BE2C (cell line): ENCODE data around the gene ROCK2.

Experiments used
- DNase-seq: peaks from one replicate; pipeline ENCODE4 v3.0.0-alpha.2; 2020
- H3K27me3 ChIP-seq: fragments of 250-450 bp; sonication (Bioruptor Pico); 2 replicates; pipeline ENCODE4 v1.5.1; 2020; ENCODE audit warnings: mild to moderate bottlenecking
- H3K36me3 ChIP-seq: fragments of 250-450 bp; sonication (Bioruptor Pico); 2 replicates; pipeline ENCODE4 v1.5.1; 2020; ENCODE audit warnings: mild to moderate bottlenecking
- H3K4me1 ChIP-seq: fragments of 250-450 bp; sonication (Bioruptor Pico); 2 replicates; pipeline ENCODE4 v1.5.1; 2020
- H3K4me3 ChIP-seq: 2 replicates; pipeline ENCODE4 v1.5.1; 2011; ENCODE audit warnings: low read depth, low read length
- H3K9me3 ChIP-seq: fragments of 250-450 bp; sonication (Bioruptor Pico); 2 replicates; pipeline ENCODE4 v1.5.1; 2020
- TF ChIP-seq, protein P1 (sequence below): IDR thresholded peaks from 2 replicates; pipeline ENCODE4 v1.5.1; 2012; ENCODE audit warnings: mild to moderate bottlenecking, low read depth, low read length

ROCK2 gene

DNA sequence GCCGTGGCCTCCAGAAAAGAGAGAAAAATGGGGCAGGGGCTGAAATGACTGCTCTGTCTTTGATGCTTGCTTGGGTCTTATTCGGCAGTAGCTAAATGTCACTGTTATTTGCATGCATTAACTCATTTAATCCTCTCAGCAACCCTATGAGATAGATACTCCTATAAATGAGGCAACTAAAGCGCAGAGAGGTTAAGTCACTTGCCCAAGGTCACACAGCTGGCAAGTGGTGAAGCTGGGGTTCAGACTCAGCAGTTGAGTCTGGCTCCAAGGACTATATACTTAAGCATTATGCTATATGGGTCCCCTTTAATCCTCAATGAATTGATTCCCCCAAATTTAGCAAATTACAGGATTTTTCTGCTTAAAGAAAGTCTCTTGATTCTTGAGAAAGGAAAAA lies 198.4 kb downstream of the ROCK2 start:
- TF ChIP-seq, protein P1, sequence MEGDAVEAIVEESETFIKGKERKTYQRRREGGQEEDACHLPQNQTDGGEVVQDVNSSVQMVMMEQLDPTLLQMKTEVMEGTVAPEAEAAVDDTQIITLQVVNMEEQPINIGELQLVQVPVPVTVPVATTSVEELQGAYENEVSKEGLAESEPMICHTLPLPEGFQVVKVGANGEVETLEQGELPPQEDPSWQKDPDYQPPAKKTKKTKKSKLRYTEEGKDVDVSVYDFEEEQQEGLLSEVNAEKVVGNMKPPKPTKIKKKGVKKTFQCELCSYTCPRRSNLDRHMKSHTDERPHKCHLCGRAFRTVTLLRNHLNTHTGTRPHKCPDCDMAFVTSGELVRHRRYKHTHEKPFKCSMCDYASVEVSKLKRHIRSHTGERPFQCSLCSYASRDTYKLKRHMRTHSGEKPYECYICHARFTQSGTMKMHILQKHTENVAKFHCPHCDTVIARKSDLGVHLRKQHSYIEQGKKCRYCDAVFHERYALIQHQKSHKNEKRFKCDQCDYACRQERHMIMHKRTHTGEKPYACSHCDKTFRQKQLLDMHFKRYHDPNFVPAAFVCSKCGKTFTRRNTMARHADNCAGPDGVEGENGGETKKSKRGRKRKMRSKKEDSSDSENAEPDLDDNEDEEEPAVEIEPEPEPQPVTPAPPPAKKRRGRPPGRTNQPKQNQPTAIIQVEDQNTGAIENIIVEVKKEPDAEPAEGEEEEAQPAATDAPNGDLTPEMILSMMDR, result no peak
- Histone ChIP-seq H3K9me3 (no peaks in the 10 kb centered on the region), H3K27me3 (0 out of 2 replicates have a peak, but pooled peaks cover 6% of the 10 kb centered on the region), H3K36me3 (no peaks in the 10 kb centered on the region), H3K4me3 (no peak overlapping the region), H3K4me1 (no peaks in the 10 kb centered on the region)
- no peak for DNase-seq

DNA sequence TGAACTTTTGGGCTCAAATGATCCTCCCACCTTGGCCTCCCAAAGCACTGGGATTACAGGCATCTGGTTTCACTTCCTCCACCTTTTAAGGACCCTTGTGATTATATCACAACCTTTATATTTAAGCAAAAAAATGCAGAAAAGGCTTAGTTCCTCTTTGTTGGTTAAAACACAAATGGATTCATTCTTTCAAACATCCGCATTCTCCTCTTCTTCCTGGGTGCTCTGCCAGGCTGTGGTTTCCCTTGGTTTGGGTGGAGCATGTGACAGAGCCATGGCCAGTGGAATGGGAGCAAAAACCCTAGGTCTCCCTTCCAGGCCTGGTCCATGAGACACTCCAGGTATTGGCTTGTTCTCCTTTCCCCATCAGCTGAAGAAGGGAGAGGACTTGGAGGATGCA lies 199.1 kb downstream of the ROCK2 start:
- Histone ChIP-seq H3K9me3 (no peaks in the 10 kb centered on the region), H3K27me3 (0 out of 2 replicates have a peak, but pooled peaks cover 6% of the 10 kb centered on the region), H3K4me1 (no peaks in the 10 kb centered on the region), H3K4me3 (no peak overlapping the region), H3K36me3 (no peaks in the 10 kb centered on the region)
- DNase-seq, result no peak
- TF ChIP-seq, protein P1, result no peak

DNA sequence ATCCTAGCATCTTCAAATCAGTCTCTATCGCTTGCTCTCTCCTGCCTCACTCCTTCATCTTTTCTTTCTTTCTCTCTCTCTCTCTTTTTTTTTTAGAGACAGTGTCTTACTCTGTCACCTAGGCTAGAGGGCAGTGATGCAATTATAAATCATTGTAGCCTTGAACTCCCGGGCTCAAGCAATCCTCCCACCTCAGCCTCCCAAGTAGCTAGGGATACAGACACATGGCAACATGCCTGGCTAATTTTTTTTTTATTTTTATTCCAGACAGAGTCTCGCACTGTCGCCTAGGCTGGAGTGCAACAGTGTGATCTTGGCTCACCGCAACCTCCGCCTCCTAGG lies 199.7 kb downstream of the ROCK2 start:
- no peaks in the 10 kb centered on the region for H3K36me3 ChIP-seq
- H3K4me1 ChIP-seq, result no peaks in the 10 kb centered on the region
- TF ChIP-seq, protein P1, result no peak
- no peak overlapping the region for H3K4me3 ChIP-seq
- no peak for DNase-seq
- H3K27me3 ChIP-seq, result 0 out of 2 replicates have a peak, but pooled peaks cover 6% of the 10 kb centered on the region
- H3K9me3 ChIP-seq, result no peaks in the 10 kb centered on the region

DNA sequence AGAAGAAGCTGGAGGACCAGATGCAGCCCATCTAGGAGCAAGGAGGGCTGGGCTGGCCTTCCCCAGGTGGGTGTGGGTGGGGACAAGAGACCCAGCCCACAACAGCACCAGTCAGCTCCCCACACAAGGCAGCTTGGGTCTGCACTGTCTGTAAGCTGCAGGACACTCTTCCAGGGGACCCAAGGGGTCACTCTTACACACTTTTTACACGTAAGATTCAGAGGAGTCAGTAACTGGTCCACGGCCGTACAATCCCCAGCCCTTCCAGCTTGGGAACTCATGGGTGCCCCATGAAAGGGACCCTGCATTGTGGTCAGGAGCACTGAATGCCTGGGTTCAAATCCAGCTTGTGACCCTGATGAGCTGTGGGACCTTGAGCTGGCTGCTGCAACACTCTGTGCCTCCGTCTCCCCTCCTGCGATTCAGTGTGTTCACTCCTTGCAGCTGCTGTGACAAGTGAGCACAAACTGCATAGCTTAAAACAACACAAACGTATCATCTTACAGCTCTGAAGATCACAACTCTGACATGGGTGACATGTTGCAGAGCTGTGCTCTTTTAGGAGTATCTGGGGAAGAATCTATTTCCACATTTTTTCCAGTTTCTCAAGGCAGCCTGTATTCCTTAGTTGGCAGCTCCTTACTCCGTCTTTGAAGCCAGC lies 200.2 kb downstream of the ROCK2 start:
- Histone ChIP-seq H3K4me1 (no peaks in the 10 kb centered on the region), H3K9me3 (no peaks in the 10 kb centered on the region), H3K4me3 (no peak overlapping the region), H3K36me3 (no peaks in the 10 kb centered on the region), H3K27me3 (0 out of 2 replicates have a peak, but pooled peaks cover 6% of the 10 kb centered on the region)
- DNase-seq, result no peak
- TF ChIP-seq, protein P1, result no peak

DNA sequence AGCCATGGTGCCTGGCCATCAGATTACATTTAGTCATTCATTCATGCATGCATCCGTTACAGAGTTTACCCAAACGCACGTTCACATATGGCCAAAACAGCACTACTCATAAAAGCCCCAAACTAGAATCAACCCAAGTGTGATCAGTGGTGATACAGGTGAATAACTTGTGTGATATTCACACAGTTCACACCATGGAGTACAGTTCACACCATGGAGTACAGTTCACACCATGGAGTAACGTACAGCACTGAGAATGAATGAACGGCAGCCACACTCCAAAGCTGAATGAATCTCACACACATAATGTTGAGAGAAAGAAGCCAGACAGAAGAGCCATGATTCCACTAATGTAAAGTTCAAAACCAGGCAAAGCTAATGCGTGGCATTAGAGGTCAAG lies 201.4 kb downstream of the ROCK2 start:
- no peak overlapping the region for H3K4me3 ChIP-seq
- TF ChIP-seq, protein P1, result no peak
- H3K4me1 ChIP-seq, result no peaks in the 10 kb centered on the region
- no peak for DNase-seq
- H3K9me3 ChIP-seq, result no peaks in the 10 kb centered on the region
- H3K27me3 ChIP-seq, result 0 out of 2 replicates have a peak, but pooled peaks cover 6% of the 10 kb centered on the region
- H3K36me3 ChIP-seq, result no peaks in the 10 kb centered on the region

DNA sequence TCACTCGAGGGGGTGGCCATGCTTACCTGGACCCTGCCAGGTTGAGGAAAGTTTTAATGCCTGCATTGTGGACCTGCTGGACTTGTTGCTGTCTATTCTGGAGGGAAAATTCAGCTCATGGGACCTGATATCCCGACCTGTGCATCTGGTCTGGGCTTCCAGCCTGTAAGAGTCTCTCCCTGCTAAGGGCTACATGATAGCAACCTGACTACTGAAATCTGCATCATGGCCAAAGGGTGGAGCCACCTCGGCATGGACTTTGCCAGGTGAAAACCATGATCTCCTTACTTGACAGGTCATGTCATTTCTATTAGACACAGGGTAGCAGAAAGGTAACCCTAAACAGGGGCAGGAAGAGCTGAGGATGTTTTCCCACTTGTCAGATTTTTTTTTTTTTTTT lies 202.1 kb downstream of the ROCK2 start:
- Histone ChIP-seq H3K9me3 (no peaks in the 10 kb centered on the region), H3K27me3 (0 out of 2 replicates have a peak, but pooled peaks cover 6% of the 10 kb centered on the region), H3K4me1 (no peaks in the 10 kb centered on the region), H3K4me3 (no peak overlapping the region), H3K36me3 (no peaks in the 10 kb centered on the region)
- no peak for DNase-seq
- TF ChIP-seq, protein P1, result no peak
